Tibial artery (tissue), 4 donors: ENCODE data around the gene HBE1.
"Not testable (repeated sequence)": the region's sequence is repeated elsewhere in the genome, so short reads cannot be mapped to it uniquely, and the experiment has no call there.

ENCODE experiments used
- DNase-seq, 2 donors: peaks; one replicate each; pipeline ENCODE4 v3.0.0-alpha.2; 2019
- H3K27ac ChIP-seq, 2 donors: fragments of 200-600 bp; sonication (generic) in 1 of 2; 1 replicate in 1 of 2; 2 replicates in 1 of 2; pipeline ENCODE4 v1.5.1; 2018 to 2019; ENCODE audit warnings: mild to moderate bottlenecking in 1 of 2
- H3K27me3 ChIP-seq, 2 donors: fragments of 200-600 bp; sonication (generic) in 1 of 2; one replicate each; pipeline versions ENCODE4 v1.5.1 to v1.6.0; 2016 to 2019
- H3K36me3 ChIP-seq, 3 donors: fragments of 200-600 bp; sonication (generic) in 2 of 3; one replicate each; pipeline ENCODE4 v1.5.1; 2016 to 2019; ENCODE audit warnings: mild to moderate bottlenecking in 2 of 3
- H3K4me1 ChIP-seq, 4 donors: fragments of 200-600 bp; sonication (generic) in 2 of 4; 1 replicate in 3 of 4; 2 replicates in 1 of 4; pipeline ENCODE4 v1.5.1; 2016 to 2019
- H3K4me3 ChIP-seq, 2 donors: fragments of 200-600 bp; sonication (generic) in 1 of 2; 1 replicate in 1 of 2; 2 replicates in 1 of 2; pipeline ENCODE4 v1.5.1; 2018 to 2019; ENCODE audit warnings: mild to moderate bottlenecking in 2 of 2
- H3K9me3 ChIP-seq, 3 donors: fragments of 200-600 bp; sonication (generic) in 1 of 3; one replicate each; pipeline ENCODE4 v1.5.1; 2016 to 2019
- CTCF ChIP-seq, 2 experiments: fragments of 200-600 bp in 1 of 2; fragments of 450-650 bp in 1 of 2; IDR thresholded peaks; one replicate each; pipeline ENCODE4 v1.5.1; 2017 to 2019; ENCODE audit warnings: antibody characterized with exemption in 2 of 2, mild to moderate bottlenecking in 1 of 2, moderate library complexity in 1 of 2
- intact Hi-C: fragments of 100-400 bp; cut with DNase I; formaldehyde crosslinking; loops from one replicate; pipeline ENCODE4 v1.15.0; 2023; ENCODE audit warnings: low total_unique reads

The HBE1 gene

GRCh38 chr11:5269715-5270147 lies at the start of gene HBE1:
Gene HBE1 (minus strand): TSS chr11:5269945. CDS start chr11:5269890, 55 bp downstream.
- DNase-seq: no peak
- Histone ChIP-seq H3K36me3 (no peaks in the 10 kb centered on the region), H3K4me3 (no peak within 1 kb of the TSS), H3K9me3 (no peaks in the 10 kb centered on the region), H3K27ac (no peak within 1 kb of the TSS), H3K4me1 (no peaks in the 10 kb centered on the region), H3K27me3 (no peaks in the 10 kb centered on the region)
- intact Hi-C loops: no loop called here
- no peak for TF ChIP-seq CTCF (IDR thresholded peaks at IDR 0.05)

- H3K4me3 ChIP-seq: no peak overlapping the region
- no peak for TF ChIP-seq CTCF (IDR thresholded peaks at IDR 0.05)
- H3K27me3 ChIP-seq: no peaks in the 10 kb centered on the region
- intact Hi-C loops: no loop called here
- H3K9me3 ChIP-seq: no peaks in the 10 kb centered on the region
- H3K36me3 ChIP-seq: no peaks in the 10 kb centered on the region
- no peak overlapping the region for H3K27ac ChIP-seq
- no peak for DNase-seq
- no peaks in the 10 kb centered on the region for H3K4me1 ChIP-seq
Observed at GRCh38 chr11:5317292-5317691, 47.5 kb upstream of the HBE1 start.

- H3K36me3 ChIP-seq, DNase-seq, H3K9me3 ChIP-seq, intact Hi-C loops, H3K4me3 ChIP-seq, H3K4me1 ChIP-seq, H3K27ac ChIP-seq, H3K27me3 ChIP-seq: not testable (repeated sequence)
Observed at GRCh38 chr11:5313326-5314023, 43.7 kb upstream of the HBE1 start.

- no peak for DNase-seq
- Histone ChIP-seq H3K27me3 (no peaks in the 10 kb centered on the region), H3K4me3 (no peak overlapping the region), H3K9me3 (no peaks in the 10 kb centered on the region), H3K4me1 (no peaks in the 10 kb centered on the region), H3K36me3 (no peaks in the 10 kb centered on the region), H3K27ac (no peak overlapping the region)
- no peak for TF ChIP-seq CTCF (IDR thresholded peaks at IDR 0.05)
- intact Hi-C loops: no loop called here
Observed at GRCh38 chr11:5310423-5310822, 40.7 kb upstream of the HBE1 start.

- no peak for TF ChIP-seq CTCF (IDR thresholded peaks at IDR 0.05)
- Histone ChIP-seq H3K4me1 (no peaks in the 10 kb centered on the region), H3K9me3 (no peaks in the 10 kb centered on the region), H3K4me3 (no peak overlapping the region), H3K36me3 (no peaks in the 10 kb centered on the region), H3K27me3 (no peaks in the 10 kb centered on the region), H3K27ac (no peak overlapping the region)
- no peak for DNase-seq
- intact Hi-C loops: no loop called here
Observed at GRCh38 chr11:5307256-5308019, 37.7 kb upstream of the HBE1 start.

- intact Hi-C loops: no loop called here
- no peaks in the 10 kb centered on the region for H3K36me3 ChIP-seq
- H3K27me3 ChIP-seq: no peaks in the 10 kb centered on the region
- no peaks in the 10 kb centered on the region for H3K4me1 ChIP-seq
- TF ChIP-seq CTCF (IDR thresholded peaks at IDR 0.05): no peak
- no peaks in the 10 kb centered on the region for H3K9me3 ChIP-seq
- no peak overlapping the region for H3K27ac ChIP-seq
- DNase-seq: no peak
- no peak overlapping the region for H3K4me3 ChIP-seq
Observed at GRCh38 chr11:5304046-5304445, 34.3 kb upstream of the HBE1 start.
